Mesothelial cell of epicardium (in vitro differentiated cells): ENCODE results near the gene MS4A3. TPM values are rescaled to one million over a fixed set of nuclear protein-coding genes. Genes with fewer than 3 reads are reported as not detected.

ENCODE experiments used
- DNase-seq, 2 experiments: peaks; one replicate each; pipeline ENCODE4 v3.0.0; 2021; ENCODE audit warnings: low spot score in 2 of 2; ENCODE audit not compliant: unreplicated experiment in 2 of 2
- H3K27ac Mint-ChIP-seq: 2 replicates; pipeline ENCODE4 v1.8.0; 2021; ENCODE audit warnings: mixed read lengths
- H3K27me3 Mint-ChIP-seq: 2 replicates; pipeline ENCODE4 v1.8.0; 2021; ENCODE audit warnings: low read depth, mixed read lengths
- H3K36me3 Mint-ChIP-seq: 2 replicates; pipeline ENCODE4 v1.8.0; 2021; ENCODE audit warnings: mixed read lengths
- H3K4me1 Mint-ChIP-seq: 2 replicates; pipeline ENCODE4 v1.8.0; 2021; ENCODE audit warnings: mixed read lengths
- H3K4me3 Mint-ChIP-seq: 2 replicates; pipeline ENCODE4 v1.8.0; 2021; ENCODE audit warnings: mild to moderate bottlenecking, moderate library complexity, mixed read lengths
- H3K9me3 Mint-ChIP-seq: 2 replicates; pipeline ENCODE4 v1.8.0; 2021; ENCODE audit warnings: mixed read lengths
- total RNA-seq: library from RNA; stranded (reverse); gene quantifications from 3 replicates; pipeline ENCODE4 v1.2.1, GENCODE V29; 2021
- TF ChIP-seq, protein P1 (sequence below): fragments of 200-600 bp; sonication (generic); IDR thresholded peaks from one replicate; pipeline ENCODE4 v1.5.0; 2021; ENCODE audit warnings: antibody characterized with exemption; ENCODE audit not compliant: unreplicated experiment

The MS4A3 gene
- total RNA-seq, 1 donor from 2014 or later = not detected

DNA sequence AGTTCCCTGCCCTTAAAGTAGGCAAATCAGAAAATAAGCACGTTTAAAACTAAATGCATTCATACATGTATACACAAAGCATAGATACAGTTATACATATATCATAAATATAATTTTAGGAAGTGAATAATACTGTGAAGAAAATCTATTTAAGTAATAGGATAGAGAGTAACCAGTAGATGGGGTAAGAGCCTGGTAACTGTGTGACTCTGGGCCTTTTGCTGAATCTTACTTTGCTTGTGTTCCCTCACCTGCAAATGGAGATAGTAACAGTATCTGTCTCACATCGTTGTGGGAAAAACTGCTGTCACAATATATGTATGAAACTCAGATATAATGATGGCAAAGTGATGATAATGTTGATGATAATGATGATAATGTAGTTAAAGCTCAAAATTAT is 61.9 kb downstream of the MS4A3 start:
- no peak overlapping the region for H3K27ac Mint-ChIP-seq
- no peaks in the 10 kb centered on the region for H3K27me3 Mint-ChIP-seq
- H3K4me3 Mint-ChIP-seq = no peak overlapping the region
- TF ChIP-seq, protein P1, sequence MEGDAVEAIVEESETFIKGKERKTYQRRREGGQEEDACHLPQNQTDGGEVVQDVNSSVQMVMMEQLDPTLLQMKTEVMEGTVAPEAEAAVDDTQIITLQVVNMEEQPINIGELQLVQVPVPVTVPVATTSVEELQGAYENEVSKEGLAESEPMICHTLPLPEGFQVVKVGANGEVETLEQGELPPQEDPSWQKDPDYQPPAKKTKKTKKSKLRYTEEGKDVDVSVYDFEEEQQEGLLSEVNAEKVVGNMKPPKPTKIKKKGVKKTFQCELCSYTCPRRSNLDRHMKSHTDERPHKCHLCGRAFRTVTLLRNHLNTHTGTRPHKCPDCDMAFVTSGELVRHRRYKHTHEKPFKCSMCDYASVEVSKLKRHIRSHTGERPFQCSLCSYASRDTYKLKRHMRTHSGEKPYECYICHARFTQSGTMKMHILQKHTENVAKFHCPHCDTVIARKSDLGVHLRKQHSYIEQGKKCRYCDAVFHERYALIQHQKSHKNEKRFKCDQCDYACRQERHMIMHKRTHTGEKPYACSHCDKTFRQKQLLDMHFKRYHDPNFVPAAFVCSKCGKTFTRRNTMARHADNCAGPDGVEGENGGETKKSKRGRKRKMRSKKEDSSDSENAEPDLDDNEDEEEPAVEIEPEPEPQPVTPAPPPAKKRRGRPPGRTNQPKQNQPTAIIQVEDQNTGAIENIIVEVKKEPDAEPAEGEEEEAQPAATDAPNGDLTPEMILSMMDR = no peak
- DNase-seq = no peak
- no peaks in the 10 kb centered on the region for H3K9me3 Mint-ChIP-seq
- H3K36me3 Mint-ChIP-seq = no peaks in the 10 kb centered on the region
- no peaks in the 10 kb centered on the region for H3K4me1 Mint-ChIP-seq

DNA sequence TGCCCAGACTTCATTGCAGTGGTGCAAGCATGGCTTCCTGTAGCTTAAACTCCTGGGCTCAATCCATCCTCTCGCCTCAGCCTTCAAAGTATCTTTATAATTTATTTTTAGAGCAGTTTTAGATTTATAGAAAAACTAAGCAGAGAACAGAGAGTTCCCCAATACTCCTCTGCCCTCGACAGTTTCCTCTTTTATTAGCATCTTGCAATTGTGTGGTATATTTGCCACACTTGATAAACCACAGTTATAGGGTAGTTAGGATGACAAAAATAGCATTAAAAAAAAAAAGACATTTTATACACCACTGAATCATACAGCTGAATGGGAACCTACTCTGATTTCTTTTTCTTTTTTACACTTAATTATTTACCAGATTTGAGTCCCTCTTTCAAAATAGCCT is 63.2 kb downstream of the MS4A3 start:
- no peak overlapping the region for H3K27ac Mint-ChIP-seq
- no peak overlapping the region for H3K4me3 Mint-ChIP-seq
- H3K4me1 Mint-ChIP-seq = peaks cover 4% of the 10 kb centered on the region
- TF ChIP-seq, protein P1 = no peak
- H3K36me3 Mint-ChIP-seq = no peaks in the 10 kb centered on the region
- DNase-seq = no peak
- H3K27me3 Mint-ChIP-seq = no peaks in the 10 kb centered on the region
- no peaks in the 10 kb centered on the region for H3K9me3 Mint-ChIP-seq

Other genes with a start within 250 kb of the MS4A3 start
- 34.3 to 42.3 TPM (median 37.2 TPM) in 3 replicates for gene MRPL16, start 245.9 kb upstream of the MS4A3 start, total RNA-seq
- gene CBLIF, start 211.2 kb upstream of the MS4A3 start, total RNA-seq = not detected in 3 replicates
- gene TCN1, start 190.2 kb upstream of the MS4A3 start, total RNA-seq = not detected in 3 replicates
- gene OOSP3, start 177.9 kb upstream of the MS4A3 start, total RNA-seq = not detected in 3 replicates
- not detected in 3 replicates for gene OOSP1, start 118.2 kb upstream of the MS4A3 start, total RNA-seq
- gene OOSP4A, start 92.6 kb upstream of the MS4A3 start, total RNA-seq = not detected in 3 replicates
- gene OOSP4B, start 39.5 kb upstream of the MS4A3 start, total RNA-seq = not detected in 3 replicates
- not detected in 3 replicates for gene OOSP2, start 16.3 kb upstream of the MS4A3 start, total RNA-seq
- not detected in 3 replicates for gene MS4A2, start 32.0 kb downstream of the MS4A3 start, total RNA-seq
- not detected in 3 replicates for gene MS4A6A, start 126.4 kb downstream of the MS4A3 start, total RNA-seq
- 0.31 to 0.61 TPM in 2 of 3 replicates, not detected in the other for gene MS4A4E, start 186.5 kb downstream of the MS4A3 start, total RNA-seq
- not detected in 3 replicates for gene MS4A4A, start 224.0 kb downstream of the MS4A3 start, total RNA-seq